Measurements from ENCODE around the gene STK4.

Gene STK4

GRCh38 chr20:45121388-45121787 lies 155.1 kb downstream of the STK4 start:
- DNase-seq (ENCODE audit: low spot score), result no peak
- Mint-ChIP-seq H3K27ac (no peak overlapping the region), H3K4me1 (ENCODE audit: low read depth) (no peaks in the 10 kb centered on the region), H3K36me3 (ENCODE audit: low read depth) (no peaks in the 10 kb centered on the region), H3K9me3 (no peaks in the 10 kb centered on the region), H3K27me3 (ENCODE audit: low read depth) (peaks cover 24% of the 10 kb centered on the region), H3K4me3 (no peak overlapping the region)

DNA sequence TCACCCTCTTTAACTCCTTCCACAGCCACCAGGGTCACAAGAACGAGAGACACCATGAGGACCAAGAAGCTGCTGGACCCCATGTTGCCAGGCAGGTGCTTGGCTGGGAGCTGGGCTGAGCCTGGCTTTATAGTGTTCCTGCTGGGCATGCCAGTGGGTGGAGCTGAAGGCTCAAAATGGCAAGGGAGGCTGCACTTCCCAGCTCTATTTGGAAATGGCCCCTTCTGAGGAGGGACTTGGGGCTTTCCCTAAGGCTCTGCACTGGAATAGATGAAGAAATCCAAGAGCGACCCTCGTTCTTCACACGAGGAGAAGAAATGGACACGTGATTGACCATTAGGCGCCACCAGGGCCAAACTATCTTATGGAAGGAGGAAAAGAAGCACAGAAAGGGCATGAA lies 158.1 kb downstream of the STK4 start, which contains the start of gene WFDC12:
Gene WFDC12 (minus strand): TSS at position 101 of the 400 bp plus-strand sequence. CDS start 18 bp downstream, at position 83.
- H3K27ac Mint-ChIP-seq, result no peak within 1 kb of the TSS
- no peaks in the 10 kb centered on the region for H3K36me3 Mint-ChIP-seq (ENCODE audit: low read depth)
- DNase-seq (ENCODE audit: low spot score), result no peak
- no peak within 1 kb of the TSS for H3K4me3 Mint-ChIP-seq
- H3K4me1 Mint-ChIP-seq (ENCODE audit: low read depth), result no peaks in the 10 kb centered on the region
- H3K27me3 Mint-ChIP-seq (ENCODE audit: low read depth), result peaks cover 35% of the 10 kb centered on the region
- H3K9me3 Mint-ChIP-seq, result no peaks in the 10 kb centered on the region

- Mint-ChIP-seq H3K4me3 (no peak overlapping the region), H3K4me1 (ENCODE audit: low read depth) (no peaks in the 10 kb centered on the region), H3K27ac (no peak overlapping the region), H3K9me3 (no peaks in the 10 kb centered on the region), H3K27me3 (ENCODE audit: low read depth) (peaks cover 46% of the 10 kb centered on the region), H3K36me3 (ENCODE audit: low read depth) (no peaks in the 10 kb centered on the region)
- DNase-seq (ENCODE audit: low spot score), result no peak
Observed at GRCh38 chr20:45128099-45128498, 161.8 kb downstream of the STK4 start.

All from T-helper 2 cell treated with Interferon-gamma antibody and Interleukin-4, amounts not matched to agents 5 μg/mL and 100 μg/mL, for 36 hours (primary cell).